Stimulated activated effector memory CD8-positive, alpha-beta T cell treated with anti-CD3 and anti-CD28 coated beads, Interleukin-12 subunit alpha, Interleukin-12 subunit beta, amount 100 ng/mL, for 72 hours (primary cell): ENCODE data around the gene OR2G6.
A peak's percentile ranks its signal among the peaks of the same experiment; 100 is the strongest.
"Not testable (repeated sequence)": the region's sequence is repeated elsewhere in the genome, so short reads cannot be mapped to it uniquely, and the experiment has no call there.

Experiments
- ATAC-seq: fragments of 150-1000 bp; cut with Tn5 transposase; 2 replicates; pipeline ENCODE4 v1.10.0; 2021
- DNase-seq, 2 donors: peaks; one replicate each; pipeline ENCODE4 v3.0.0; 2021 to 2022; ENCODE audit warnings: low spot score in 2 of 2
- H3K27ac Mint-ChIP-seq: one replicate; pipeline ENCODE4 v1.8.0; 2022; ENCODE audit warnings: mild to moderate bottlenecking, mixed read lengths
- H3K36me3 Mint-ChIP-seq: one replicate; pipeline ENCODE4 v1.8.0; 2022; ENCODE audit warnings: mild to moderate bottlenecking, mixed read lengths
- H3K4me1 Mint-ChIP-seq: one replicate; pipeline ENCODE4 v1.8.0; 2022; ENCODE audit warnings: mixed read lengths
- H3K4me3 Mint-ChIP-seq: one replicate; pipeline ENCODE4 v1.8.0; 2022; ENCODE audit warnings: mild to moderate bottlenecking, mixed read lengths
- H3K9me3 Mint-ChIP-seq: one replicate; pipeline ENCODE4 v1.8.0; 2022; ENCODE audit warnings: mixed read lengths

Gene OR2G6

GRCh38 chr1:248562672-248563071, 54.8 kb downstream of the OR2G6 start, which contains the start of gene OR2T29:
TSS of gene OR2T29 (minus strand) at chr1:248562772. CDS start at chr1:248559491, 3,281 bp downstream.
- ATAC-seq, H3K27ac Mint-ChIP-seq, H3K4me3 Mint-ChIP-seq, H3K36me3 Mint-ChIP-seq, H3K4me1 Mint-ChIP-seq, DNase-seq, H3K9me3 Mint-ChIP-seq: not testable (repeated sequence)

GRCh38 chr1:248565530-248566373, 57.9 kb downstream of the OR2G6 start:
- not testable (repeated sequence) for H3K9me3 Mint-ChIP-seq, H3K36me3 Mint-ChIP-seq, H3K4me1 Mint-ChIP-seq
- Mint-ChIP-seq H3K27ac (peak overlapping the region; percentile 8), H3K4me3 (peak overlapping the region; percentile 46)
- peak in 1 of 2 donors; percentile 47 for DNase-seq
- ATAC-seq: peak; percentile 79

DNA sequence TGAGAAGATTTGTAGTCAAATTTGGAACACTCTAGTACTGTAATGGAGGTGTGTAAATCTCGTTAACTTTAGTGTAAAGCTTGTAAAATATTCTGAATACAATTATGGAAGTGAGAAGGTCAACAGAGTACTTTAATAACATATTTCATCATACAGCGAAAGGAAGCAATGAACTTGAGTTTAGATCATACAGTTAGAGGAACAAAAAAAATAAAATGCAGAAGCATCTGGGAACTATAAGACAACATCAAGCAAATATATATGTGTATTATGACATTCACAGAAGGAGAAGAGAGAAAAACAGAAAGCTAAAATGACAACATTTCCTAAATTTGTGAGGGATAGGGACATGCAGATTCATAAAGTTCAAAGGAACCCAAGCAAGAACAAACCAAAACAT, 61.2 kb downstream of the OR2G6 start:
- not testable (repeated sequence) for H3K27ac Mint-ChIP-seq, H3K4me1 Mint-ChIP-seq, H3K36me3 Mint-ChIP-seq, ATAC-seq, DNase-seq, H3K4me3 Mint-ChIP-seq, H3K9me3 Mint-ChIP-seq

DNA sequence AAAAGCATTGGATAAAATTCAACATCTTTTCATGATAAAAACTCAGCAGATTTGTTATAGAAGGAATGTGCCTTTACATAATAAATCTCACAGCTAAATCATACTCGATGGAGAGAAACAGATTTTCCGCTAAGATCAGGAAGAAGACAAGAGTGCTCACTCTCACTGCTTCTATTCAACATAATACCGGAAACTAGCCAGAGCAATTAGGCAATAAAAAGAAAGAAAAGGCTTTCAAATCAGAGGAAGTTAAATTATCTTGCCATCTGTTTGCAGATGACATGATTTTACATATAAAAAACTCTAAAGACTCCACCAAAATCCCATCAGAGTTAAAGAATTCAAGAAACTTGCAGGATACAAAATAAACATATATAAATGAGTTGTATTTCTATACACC, 62.9 kb downstream of the OR2G6 start:
- not testable (repeated sequence) for ATAC-seq, H3K4me3 Mint-ChIP-seq, DNase-seq, H3K4me1 Mint-ChIP-seq, H3K27ac Mint-ChIP-seq, H3K36me3 Mint-ChIP-seq, H3K9me3 Mint-ChIP-seq

DNA sequence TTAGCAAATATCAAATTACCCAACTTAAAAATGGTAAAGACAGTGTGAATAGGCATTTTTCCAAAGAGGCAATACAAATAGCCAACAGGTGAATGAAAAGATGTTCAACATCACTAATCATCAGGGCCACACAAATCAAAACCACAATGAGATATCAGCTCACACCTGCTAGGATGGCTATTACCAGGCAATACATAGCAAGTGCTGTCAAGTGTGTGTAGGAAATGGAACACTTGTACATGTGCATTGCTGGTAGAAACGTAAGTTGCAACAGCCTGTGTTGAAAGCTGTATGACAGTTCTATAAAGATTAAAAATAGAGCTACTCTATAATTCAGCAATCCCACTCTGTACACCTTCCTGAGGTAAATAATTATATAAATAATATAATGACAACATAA, 64.2 kb downstream of the OR2G6 start:
- H3K36me3 Mint-ChIP-seq, DNase-seq, H3K9me3 Mint-ChIP-seq, H3K27ac Mint-ChIP-seq, ATAC-seq, H3K4me3 Mint-ChIP-seq, H3K4me1 Mint-ChIP-seq: not testable (repeated sequence)

GRCh38 chr1:248573856-248574255, 66.0 kb downstream of the OR2G6 start:
- not testable (repeated sequence) for H3K9me3 Mint-ChIP-seq

GRCh38 chr1:248574657-248575056, 66.8 kb downstream of the OR2G6 start, which contains the start of gene OR2T34:
TSS of gene OR2T34 (minus strand) at chr1:248574757. CDS start at chr1:248574757, 0 bp downstream.
- DNase-seq, H3K27ac Mint-ChIP-seq, H3K36me3 Mint-ChIP-seq, H3K9me3 Mint-ChIP-seq, H3K4me3 Mint-ChIP-seq, ATAC-seq, H3K4me1 Mint-ChIP-seq: not testable (repeated sequence)

More at GRCh38 chr1:248573856-248574255, 66.0 kb downstream of the OR2G6 start:
- ATAC-seq, H3K27ac Mint-ChIP-seq, H3K36me3 Mint-ChIP-seq, DNase-seq, H3K4me3 Mint-ChIP-seq, H3K4me1 Mint-ChIP-seq: not testable (repeated sequence)

DNA sequence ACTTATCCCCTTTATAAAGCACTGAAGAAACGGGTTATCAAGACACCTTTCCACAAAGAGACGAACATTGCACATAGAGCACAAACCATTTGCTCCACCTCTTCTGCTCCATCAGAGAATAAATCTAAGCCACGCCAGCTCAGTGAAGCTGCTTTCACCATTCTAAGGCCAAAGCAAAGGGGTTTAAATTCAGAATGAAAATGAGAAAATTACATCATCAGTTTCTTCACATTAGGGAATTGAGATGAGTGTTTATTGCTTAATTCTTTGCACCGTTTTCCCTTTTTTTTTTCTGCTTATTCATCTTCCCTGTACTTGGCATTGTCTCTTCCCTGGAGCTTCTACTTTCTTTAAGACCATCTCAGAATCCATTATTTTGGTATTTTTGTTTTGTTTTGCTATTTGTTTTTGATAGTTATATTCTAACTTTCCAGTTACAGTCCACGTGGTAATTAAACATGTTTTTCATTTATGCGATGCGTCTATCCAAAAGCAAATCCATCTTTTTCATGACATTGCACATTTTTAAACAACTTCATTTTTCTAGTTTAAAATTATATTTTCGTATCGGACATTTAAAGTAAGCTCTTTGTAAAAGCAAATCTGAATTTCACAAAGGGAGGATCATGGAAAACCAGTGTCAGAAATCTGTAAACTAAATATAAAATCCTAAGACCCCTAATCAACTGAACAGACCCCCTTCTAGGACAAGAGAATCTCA, 68.5 kb downstream of the OR2G6 start:
- no peaks in the 10 kb centered on the region for H3K36me3 Mint-ChIP-seq
- no peak overlapping the region for H3K27ac Mint-ChIP-seq
- H3K9me3 Mint-ChIP-seq: no peaks in the 10 kb centered on the region
- ATAC-seq (no peak), DNase-seq (no peak)
- no peaks in the 10 kb centered on the region for H3K4me1 Mint-ChIP-seq
- H3K4me3 Mint-ChIP-seq: no peak overlapping the region
